Measurements from ENCODE around the gene GRIN2A. TPM values are rescaled to one million over a fixed set of nuclear protein-coding genes. Genes with fewer than 3 reads are reported as not detected.

The GRIN2A gene
- total and polyA plus RNA-seq, 2 of the 13 experiments (the other 11 are each of a cell fraction or from before 2014, with no cell fraction given): not detected

GRCh38 chr16:9906218-9906617, 276.0 kb downstream of the GRIN2A start:
- CTCF ChIA-PET (ENCODE audit: low intra/inter-chr PET ratio, low total read pairs): no interaction called here
- FAIRE-seq: no peak
- no TSS peak for BruUV-seq (replicated peaks)
- no peaks in the 10 kb centered on the region for H3K9me3 ChIP-seq (ENCODE audit: low read length)
- WGBS (ENCODE audit: low lambda C conversion rate): 16% methylated on average over 3 of the region's 3 CpGs
- H3K79me2 ChIP-seq (ENCODE audit: insufficient read depth, low read length): no peaks in the 10 kb centered on the region
- TF ChIP-seq SPEN (CRISPR knock-in tag; IDR thresholded peaks at IDR 0.05; ENCODE audit: low read depth) (no peak), ZNF564 (CRISPR knock-in tag; IDR thresholded peaks at IDR 0.05) (no peak), TEAD2 (CRISPR knock-in tag; IDR thresholded peaks at IDR 0.05) (no peak)
- in situ Hi-C loops (cut with HindIII; ENCODE audit: extremely low pct_ligation_motif_present, low pct_unique_long_range_greater_than_20kb): no loop called here
- peaks cover 0 to 17% of the 10 kb centered on the region in 2 experiments; a peak in 1 of 5 replicates for H3K27me3 ChIP-seq (ENCODE audit: control insufficient read depth in 1 of 2, insufficient read depth in 2 of 2, low read length in 2 of 2)
- POLR2A ChIA-PET: no interaction called here
- no peak for ATAC-seq
- no peak overlapping the region for H3K27ac ChIP-seq (ENCODE audit: extremely low read length, insufficient read depth, low read length)
- H3K36me3 ChIP-seq (replicated peaks in 1 of 2; ENCODE audit: control insufficient read depth in 1 of 2, insufficient read depth in 2 of 2, low read length in 2 of 2): no peaks in the 10 kb centered on the region
- H3K9ac ChIP-seq (ENCODE audit: insufficient read depth, low read depth, low read length): no peak overlapping the region
- no peak for DNase-seq (ENCODE audit: low spot score)
- H3K4me2 ChIP-seq (ENCODE audit: low read depth, low read length): no peak overlapping the region
- no peak overlapping the region for H2AFZ ChIP-seq (ENCODE audit: low read length)
- intact Hi-C loops (cut with micrococcal nuclease; ENCODE audit: unreplicated experiment): no loop called here
- H3K4me1 ChIP-seq (ENCODE audit: insufficient read depth, low read length): no peaks in the 10 kb centered on the region
- H3K4me3 ChIP-seq (replicated peaks in 1 of 3; ENCODE audit: insufficient read depth in 1 of 3, low read depth in 2 of 3, low read length in 3 of 3): no peak overlapping the region
- H4K20me1 ChIP-seq (ENCODE audit: insufficient read depth, low read length): no peaks in the 10 kb centered on the region

- FAIRE-seq (no peak), DNase-seq (ENCODE audit: low spot score) (no peak), ATAC-seq (no peak)
- no TSS peak for BruUV-seq (replicated peaks)
- Histone ChIP-seq H4K20me1 (ENCODE audit: insufficient read depth, low read length) (no peaks in the 10 kb centered on the region), H3K27ac (ENCODE audit: extremely low read length, insufficient read depth, low read length) (no peak overlapping the region), H3K79me2 (ENCODE audit: insufficient read depth, low read length) (no peaks in the 10 kb centered on the region), H3K36me3 (replicated peaks in 1 of 2; ENCODE audit: control insufficient read depth in 1 of 2, insufficient read depth in 2 of 2, low read length in 2 of 2) (no peaks in the 10 kb centered on the region), H3K27me3 (ENCODE audit: control insufficient read depth in 1 of 2, insufficient read depth in 2 of 2, low read length in 2 of 2) (peaks cover 0 to 26% of the 10 kb centered on the region in 2 experiments; a peak in 1 of 5 replicates), H3K4me3 (replicated peaks in 1 of 3; ENCODE audit: insufficient read depth in 1 of 3, low read depth in 2 of 3, low read length in 3 of 3) (no peak overlapping the region), H3K9ac (ENCODE audit: insufficient read depth, low read depth, low read length) (no peak overlapping the region), H3K4me1 (ENCODE audit: insufficient read depth, low read length) (no peaks in the 10 kb centered on the region), H3K4me2 (ENCODE audit: low read depth, low read length) (no peak overlapping the region), H3K9me3 (ENCODE audit: low read length) (no peaks in the 10 kb centered on the region), H2AFZ (ENCODE audit: low read length) (no peak overlapping the region)
- ChIA-PET POLR2A (no interaction called here), CTCF (ENCODE audit: low intra/inter-chr PET ratio, low total read pairs) (no interaction called here)
- in situ Hi-C loops (cut with HindIII; ENCODE audit: extremely low pct_ligation_motif_present, low pct_unique_long_range_greater_than_20kb) (no loop called here), intact Hi-C loops (cut with micrococcal nuclease; ENCODE audit: unreplicated experiment) (no loop called here)
- TF ChIP-seq ZBTB33 (CRISPR knock-in tag; IDR thresholded peaks at IDR 0.05) (no peak), ZNF263 (CRISPR knock-in tag; IDR thresholded peaks at IDR 0.05) (no peak), SETDB1 (CRISPR knock-in tag; IDR thresholded peaks at IDR 0.05; ENCODE audit: borderline replicate concordance) (no peak), GMEB2 (CRISPR knock-in tag; IDR thresholded peaks at IDR 0.05; ENCODE audit: low read depth) (no peak), ZNF709 (CRISPR knock-in tag; IDR thresholded peaks at IDR 0.05) (no peak), NFIB (CRISPR knock-in tag; IDR thresholded peaks at IDR 0.05; ENCODE audit: borderline replicate concordance) (no peak), SNAI1 (CRISPR knock-in tag; IDR thresholded peaks at IDR 0.05; ENCODE audit: borderline replicate concordance) (no peak), IKZF1 (IDR thresholded peaks at IDR 0.05) (no peak), KLF12 (CRISPR knock-in tag; IDR thresholded peaks at IDR 0.05; ENCODE audit: borderline replicate concordance) (no peak)
- 24% methylated on average over 2 of the region's 2 CpGs for WGBS (ENCODE audit: low lambda C conversion rate)
These were observed 277.7 kb downstream of the GRIN2A start for GRCh38 chr16:9904526-9904925.

All from HepG2 (cell line).